Measurements from ENCODE around the gene ANKRD28.

GRCh38 chr3:15659254-15659975 lies 138.4 kb downstream of the ANKRD28 start:
- TF ChIP-seq CTCF (IDR thresholded peaks at IDR 0.05; ENCODE audit: low read length) (no peak), EZH2 (IDR thresholded peaks at IDR 0.05; ENCODE audit: borderline replicate concordance, low read length) (no peak)
